ENCODE results near the gene SYNDIG1.

Gene SYNDIG1

DNA sequence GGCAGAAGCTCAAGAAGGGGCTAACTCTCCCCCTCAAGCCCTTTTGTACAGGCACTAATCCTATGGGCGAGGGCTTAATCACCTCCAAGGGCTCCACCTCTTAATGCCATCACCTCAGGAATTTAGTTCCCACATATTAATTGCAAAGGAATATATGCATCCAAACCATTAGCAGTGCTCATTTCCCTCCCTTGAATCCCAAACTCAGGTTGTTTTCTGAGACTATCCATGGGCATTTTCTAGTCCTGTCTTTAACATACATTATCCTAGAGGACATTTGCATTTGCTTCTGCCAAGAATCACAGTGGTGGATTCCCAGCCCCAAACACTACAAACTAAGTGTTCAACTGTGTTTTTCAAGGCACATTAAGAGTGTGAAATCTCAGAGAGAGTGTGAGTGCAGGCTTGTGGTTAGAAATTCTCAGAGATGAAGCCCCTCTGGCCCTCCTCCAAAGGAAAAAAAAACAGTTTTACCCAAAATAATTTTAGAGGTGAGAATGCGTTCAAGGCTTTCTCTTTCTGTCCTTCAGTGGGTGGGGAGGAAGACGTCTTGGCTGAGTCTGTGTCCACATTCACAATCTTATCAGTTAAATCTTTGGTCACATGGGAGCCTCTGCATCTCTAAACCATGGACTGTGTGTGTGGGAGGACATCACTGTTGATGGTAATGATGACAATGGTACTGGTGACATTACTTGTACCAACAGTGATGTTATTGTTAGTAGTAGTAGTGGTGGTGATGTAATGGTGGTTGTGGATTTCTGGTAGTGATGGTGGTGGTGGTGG lies 59.3 kb downstream of the SYNDIG1 start:
- Histone ChIP-seq H3K27me3 (ENCODE audit: insufficient read depth, poor library complexity, severe bottlenecking) (no peaks in the 10 kb centered on the region), H3K27ac (replicated peaks) (no peak overlapping the region), H3K4me3 (replicated peaks; ENCODE audit: insufficient read depth, low read length) (no peak overlapping the region)
- no peak for DNase-seq (ENCODE audit: low read depth in 1 of 2, low spot score in 1 of 2)
- TF ChIP-seq POLR2AphosphoS5 (IDR thresholded peaks at IDR 0.05; ENCODE audit: low read depth) (no peak), SPI1 (IDR thresholded peaks at IDR 0.05; ENCODE audit: borderline replicate concordance, low read depth) (no peak), REST (IDR thresholded peaks at IDR 0.05; ENCODE audit: insufficient replicate concordance, low read depth) (no peak), GABPA (IDR thresholded peaks at IDR 0.05; ENCODE audit: low read depth) (no peak)
- TF ChIP-seq, protein P1, sequence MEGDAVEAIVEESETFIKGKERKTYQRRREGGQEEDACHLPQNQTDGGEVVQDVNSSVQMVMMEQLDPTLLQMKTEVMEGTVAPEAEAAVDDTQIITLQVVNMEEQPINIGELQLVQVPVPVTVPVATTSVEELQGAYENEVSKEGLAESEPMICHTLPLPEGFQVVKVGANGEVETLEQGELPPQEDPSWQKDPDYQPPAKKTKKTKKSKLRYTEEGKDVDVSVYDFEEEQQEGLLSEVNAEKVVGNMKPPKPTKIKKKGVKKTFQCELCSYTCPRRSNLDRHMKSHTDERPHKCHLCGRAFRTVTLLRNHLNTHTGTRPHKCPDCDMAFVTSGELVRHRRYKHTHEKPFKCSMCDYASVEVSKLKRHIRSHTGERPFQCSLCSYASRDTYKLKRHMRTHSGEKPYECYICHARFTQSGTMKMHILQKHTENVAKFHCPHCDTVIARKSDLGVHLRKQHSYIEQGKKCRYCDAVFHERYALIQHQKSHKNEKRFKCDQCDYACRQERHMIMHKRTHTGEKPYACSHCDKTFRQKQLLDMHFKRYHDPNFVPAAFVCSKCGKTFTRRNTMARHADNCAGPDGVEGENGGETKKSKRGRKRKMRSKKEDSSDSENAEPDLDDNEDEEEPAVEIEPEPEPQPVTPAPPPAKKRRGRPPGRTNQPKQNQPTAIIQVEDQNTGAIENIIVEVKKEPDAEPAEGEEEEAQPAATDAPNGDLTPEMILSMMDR (IDR thresholded peaks at IDR 0.05; ENCODE audit: insufficient read depth, low read length), result no peak

DNA sequence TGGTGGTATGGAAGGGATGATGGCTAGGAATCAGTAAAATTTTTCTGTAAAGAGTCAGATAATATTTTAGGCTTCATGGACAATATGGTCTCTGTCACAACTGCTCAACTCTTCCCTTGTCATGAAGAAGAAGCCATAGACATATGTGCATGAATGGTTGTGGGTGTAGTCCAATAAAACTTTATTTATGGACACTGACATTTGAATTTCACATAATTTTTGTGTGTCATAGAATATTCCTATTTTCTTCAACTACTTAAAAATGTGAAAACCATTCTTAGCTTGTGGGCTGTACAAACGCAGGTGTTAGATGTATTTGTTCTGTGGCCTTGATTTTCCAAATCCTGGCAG lies 59.9 kb downstream of the SYNDIG1 start:
- TF ChIP-seq GABPA (IDR thresholded peaks at IDR 0.05; ENCODE audit: low read depth) (no peak), REST (IDR thresholded peaks at IDR 0.05; ENCODE audit: insufficient replicate concordance, low read depth) (no peak), SPI1 (IDR thresholded peaks at IDR 0.05; ENCODE audit: borderline replicate concordance, low read depth) (no peak), POLR2AphosphoS5 (IDR thresholded peaks at IDR 0.05; ENCODE audit: low read depth) (no peak)
- TF ChIP-seq, protein P1 (IDR thresholded peaks at IDR 0.05; ENCODE audit: insufficient read depth, low read length), result no peak
- no peak overlapping the region for H3K27ac ChIP-seq (replicated peaks)
- DNase-seq (ENCODE audit: low read depth in 1 of 2, low spot score in 1 of 2), result no peak
- no peaks in the 10 kb centered on the region for H3K27me3 ChIP-seq (ENCODE audit: insufficient read depth, poor library complexity, severe bottlenecking)
- no peak overlapping the region for H3K4me3 ChIP-seq (replicated peaks; ENCODE audit: insufficient read depth, low read length)

DNA sequence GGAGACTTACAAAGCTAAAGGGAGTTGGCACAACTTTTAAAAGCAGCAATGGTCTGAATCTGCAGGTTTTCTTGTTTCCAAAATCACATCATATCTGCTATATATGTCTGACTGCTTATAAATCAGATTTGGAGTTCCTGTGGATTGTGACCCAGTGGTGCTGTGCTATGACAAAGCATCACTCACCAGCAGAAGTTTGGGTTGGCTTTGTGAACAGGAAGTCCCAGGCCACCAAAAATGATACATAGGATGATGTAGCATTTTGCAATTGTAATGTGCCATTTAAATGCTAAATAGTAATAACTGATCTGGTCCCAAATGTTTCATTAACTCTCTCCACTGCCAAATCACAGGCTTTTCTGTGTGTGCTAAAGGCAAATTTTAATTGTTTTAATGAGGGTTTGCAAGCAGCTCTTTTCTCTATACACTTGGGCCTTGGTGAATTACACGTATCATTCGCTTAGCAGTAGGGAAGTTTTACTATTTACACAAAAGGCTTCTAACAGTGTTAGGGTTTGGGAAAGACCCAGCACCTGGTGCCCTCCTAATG lies 60.8 kb downstream of the SYNDIG1 start:
- TF ChIP-seq, protein P1 (IDR thresholded peaks at IDR 0.05; ENCODE audit: insufficient read depth, low read length), result no peak
- TF ChIP-seq GABPA (IDR thresholded peaks at IDR 0.05; ENCODE audit: low read depth), result no peak
- no peak for TF ChIP-seq POLR2AphosphoS5 (IDR thresholded peaks at IDR 0.05; ENCODE audit: low read depth)
- TF ChIP-seq SPI1 (IDR thresholded peaks at IDR 0.05; ENCODE audit: borderline replicate concordance, low read depth), result no peak
- no peak for TF ChIP-seq REST (IDR thresholded peaks at IDR 0.05; ENCODE audit: insufficient replicate concordance, low read depth)
- Histone ChIP-seq H3K27me3 (ENCODE audit: insufficient read depth, poor library complexity, severe bottlenecking) (no peaks in the 10 kb centered on the region), H3K4me3 (replicated peaks; ENCODE audit: insufficient read depth, low read length) (no peak overlapping the region), H3K27ac (replicated peaks) (no peak overlapping the region)
- DNase-seq (ENCODE audit: low read depth in 1 of 2, low spot score in 1 of 2), result no peak
